DOHH2 (cell line): ENCODE results near the gene EIF2B4.

ENCODE experiments used
- H3F3A ChIP-seq: fragments of 200-600 bp; sonication (generic), shearing (Covaris generic); 2 replicates; pipeline ENCODE4 v1.6.0; 2016; ENCODE audit warnings: antibody characterized with exemption, mild to moderate bottlenecking; ENCODE audit not compliant: control insufficient read depth, insufficient read depth
- H3K27ac ChIP-seq: fragments of 200-600 bp; sonication (generic); 2 replicates; pipeline ENCODE4 v1.5.1; 2014; ENCODE audit warnings: low read depth, mild to moderate bottlenecking, low read length, moderate library complexity
- H3K27me3 ChIP-seq: fragments of 200-600 bp; sonication (generic); 2 replicates; pipeline ENCODE4 v1.6.1; 2014; ENCODE audit warnings: mild to moderate bottlenecking, low read length, mixed read lengths; ENCODE audit not compliant: control insufficient read depth
- H3K36me3 ChIP-seq: fragments of 200-600 bp; sonication (generic); 2 replicates; pipeline ENCODE4 v1.6.1; 2014; ENCODE audit warnings: mild to moderate bottlenecking, low read length, moderate library complexity, mixed read lengths; ENCODE audit not compliant: control insufficient read depth
- H3K4me1 ChIP-seq: fragments of 200-600 bp; sonication (generic); 2 replicates; pipeline ENCODE4 v1.6.1; 2014; ENCODE audit warnings: mild to moderate bottlenecking, low read length, mixed read lengths; ENCODE audit not compliant: control insufficient read depth
- H3K4me2 ChIP-seq: fragments of 200-600 bp; sonication (generic); 2 replicates; pipeline ENCODE4 v1.6.0; 2014; ENCODE audit warnings: mild to moderate bottlenecking, low read length, moderate library complexity
- H3K4me3 ChIP-seq: fragments of 200-600 bp; sonication (generic); 2 replicates; pipeline ENCODE4 v1.5.1; 2014; ENCODE audit warnings: mild to moderate bottlenecking, low read length, mixed read lengths
- H3K79me2 ChIP-seq: fragments of 200-600 bp; sonication (generic); 2 replicates; pipeline ENCODE4 v1.6.1; 2014; ENCODE audit warnings: mild to moderate bottlenecking, low read length, mixed read lengths; ENCODE audit not compliant: control insufficient read depth
- H3K9me2 ChIP-seq: fragments of 200-600 bp; sonication (generic); replicated peaks from 2 replicates; pipeline ENCODE4 v1.6.1; 2014; ENCODE audit warnings: mild to moderate bottlenecking, low read length, mixed read lengths; ENCODE audit not compliant: control insufficient read depth
- H3K9me3 ChIP-seq: fragments of 200-600 bp; sonication (generic); 2 replicates; pipeline ENCODE4 v1.6.1; 2014; ENCODE audit warnings: antibody characterized with exemption, low read length, mixed read lengths; ENCODE audit not compliant: control insufficient read depth, insufficient read depth
- H4K20me1 ChIP-seq: fragments of 200-600 bp; sonication (generic); 2 replicates; pipeline ENCODE4 v1.6.0; 2014; ENCODE audit warnings: low read depth, mild to moderate bottlenecking, antibody characterized with exemption, low read length, moderate library complexity; ENCODE audit not compliant: control insufficient read depth, insufficient read depth
- EZH2phosphoT487 ChIP-seq: fragments of 200-600 bp; sonication (generic); IDR thresholded peaks from 2 replicates; pipeline ENCODE4 v1.6.1; 2017; ENCODE audit warnings: borderline replicate concordance, mild to moderate bottlenecking, antibody characterized with exemption, low read length, moderate library complexity, mixed read lengths
- TF ChIP-seq, protein P1 (sequence below): fragments of 200-600 bp; sonication (generic); IDR thresholded peaks from one replicate; pipeline ENCODE4 v1.5.1; 2014; ENCODE audit warnings: antibody characterized with exemption, mild to moderate bottlenecking, low read depth, low read length; ENCODE audit not compliant: poor library complexity, severe bottlenecking

The EIF2B4 gene

GRCh38 chr2:27379836-27380625 is 9.9 kb upstream of the EIF2B4 start:
- Histone ChIP-seq H3K27ac (peak overlapping the region; percentile 51), H3K79me2 (peaks cover 9% of the 10 kb centered on the region), H3K4me2 (peak overlapping the region; percentile 86), H3K9me3 (no peaks in the 10 kb centered on the region), H3K27me3 (no peaks in the 10 kb centered on the region), H3F3A (peaks cover 28% of the 10 kb centered on the region), H3K36me3 (peaks cover 86% of the 10 kb centered on the region), H3K9me2 (no peaks in the 10 kb centered on the region), H3K4me3 (peak overlapping the region; percentile 81), H3K4me1 (peaks cover 23% of the 10 kb centered on the region), H4K20me1 (no peaks in the 10 kb centered on the region)
- no peak for TF ChIP-seq EZH2phosphoT487
- TF ChIP-seq, protein P1, sequence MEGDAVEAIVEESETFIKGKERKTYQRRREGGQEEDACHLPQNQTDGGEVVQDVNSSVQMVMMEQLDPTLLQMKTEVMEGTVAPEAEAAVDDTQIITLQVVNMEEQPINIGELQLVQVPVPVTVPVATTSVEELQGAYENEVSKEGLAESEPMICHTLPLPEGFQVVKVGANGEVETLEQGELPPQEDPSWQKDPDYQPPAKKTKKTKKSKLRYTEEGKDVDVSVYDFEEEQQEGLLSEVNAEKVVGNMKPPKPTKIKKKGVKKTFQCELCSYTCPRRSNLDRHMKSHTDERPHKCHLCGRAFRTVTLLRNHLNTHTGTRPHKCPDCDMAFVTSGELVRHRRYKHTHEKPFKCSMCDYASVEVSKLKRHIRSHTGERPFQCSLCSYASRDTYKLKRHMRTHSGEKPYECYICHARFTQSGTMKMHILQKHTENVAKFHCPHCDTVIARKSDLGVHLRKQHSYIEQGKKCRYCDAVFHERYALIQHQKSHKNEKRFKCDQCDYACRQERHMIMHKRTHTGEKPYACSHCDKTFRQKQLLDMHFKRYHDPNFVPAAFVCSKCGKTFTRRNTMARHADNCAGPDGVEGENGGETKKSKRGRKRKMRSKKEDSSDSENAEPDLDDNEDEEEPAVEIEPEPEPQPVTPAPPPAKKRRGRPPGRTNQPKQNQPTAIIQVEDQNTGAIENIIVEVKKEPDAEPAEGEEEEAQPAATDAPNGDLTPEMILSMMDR: no peak

DNA sequence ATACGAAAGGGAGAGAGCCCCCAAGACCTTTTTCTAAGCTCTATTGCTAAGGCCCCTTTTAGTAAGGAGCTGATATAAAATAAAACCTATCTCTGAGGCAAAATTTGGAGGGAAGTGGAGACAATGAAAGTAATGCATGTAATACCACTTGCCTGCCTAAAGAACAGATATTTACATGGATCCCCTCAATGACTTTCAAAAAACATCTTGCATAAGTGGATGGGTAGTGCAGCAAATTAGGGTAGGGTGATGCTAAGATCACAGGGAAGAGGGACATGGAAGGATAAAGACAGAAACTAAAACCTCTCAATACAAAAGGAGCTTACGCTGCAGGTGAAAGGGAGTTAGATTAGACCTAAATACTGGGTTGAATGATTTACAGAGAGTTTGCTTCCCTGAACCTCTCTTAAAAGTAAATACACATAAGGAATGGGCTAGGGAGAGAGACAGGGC is 9.3 kb upstream of the EIF2B4 start:
- Histone ChIP-seq H3K4me2 (peak overlapping the region; percentile 86), H3K4me1 (peaks cover 23% of the 10 kb centered on the region), H3K36me3 (peaks cover 86% of the 10 kb centered on the region), H3K79me2 (peaks cover 9% of the 10 kb centered on the region), H3K27ac (peak overlapping the region; percentile 51), H4K20me1 (no peaks in the 10 kb centered on the region), H3F3A (peaks cover 28% of the 10 kb centered on the region), H3K9me2 (no peaks in the 10 kb centered on the region), H3K9me3 (no peaks in the 10 kb centered on the region), H3K27me3 (no peaks in the 10 kb centered on the region), H3K4me3 (peak overlapping the region; percentile 81)
- TF ChIP-seq, protein P1: no peak
- TF ChIP-seq EZH2phosphoT487: no peak

DNA sequence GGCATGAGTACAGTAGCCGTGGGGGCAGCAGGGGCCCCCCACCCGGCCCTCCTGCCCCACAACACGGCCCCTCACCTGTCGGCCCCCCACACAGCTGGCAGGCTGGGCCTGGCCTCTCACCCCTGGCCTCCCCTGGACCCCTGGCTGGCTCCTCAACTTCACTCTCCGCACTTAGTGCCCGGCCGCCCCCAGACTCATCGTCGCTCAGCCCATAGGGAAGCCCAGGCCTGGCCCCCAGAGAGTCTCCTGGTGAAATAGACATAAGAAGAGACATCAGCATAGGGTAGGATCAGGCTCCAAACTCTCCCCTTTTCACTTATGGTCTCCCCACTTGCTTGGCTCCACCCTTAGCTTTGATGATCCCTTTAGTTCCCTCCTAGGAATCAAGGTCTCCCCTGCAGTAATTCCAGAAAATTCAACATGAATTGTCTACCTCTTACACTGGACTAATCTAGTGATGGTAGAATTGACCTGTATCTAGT is 8.7 kb upstream of the EIF2B4 start:
- H4K20me1 ChIP-seq: no peaks in the 10 kb centered on the region
- H3K4me2 ChIP-seq: peak overlapping the region; percentile 86
- H3K27me3 ChIP-seq: no peaks in the 10 kb centered on the region
- no peaks in the 10 kb centered on the region for H3K9me2 ChIP-seq
- H3F3A ChIP-seq: peaks cover 28% of the 10 kb centered on the region
- peak overlapping the region; percentile 51 for H3K27ac ChIP-seq
- peak overlapping the region; percentile 81 for H3K4me3 ChIP-seq
- H3K36me3 ChIP-seq: peaks cover 86% of the 10 kb centered on the region
- H3K9me3 ChIP-seq: no peaks in the 10 kb centered on the region
- H3K4me1 ChIP-seq: peaks cover 23% of the 10 kb centered on the region
- TF ChIP-seq, protein P1: no peak
- TF ChIP-seq EZH2phosphoT487: no peak
- peaks cover 10% of the 10 kb centered on the region for H3K79me2 ChIP-seq
